ENCODE data around the gene ACP7. TPM values are rescaled to one million over a fixed set of nuclear protein-coding genes. Genes with fewer than 3 reads are reported as not detected.
A peak's percentile ranks its signal among the peaks of the same experiment; 100 is the strongest.

Gene ACP7
- polyA plus RNA-seq, 1 of the 3 experiments (the other 2 are of a cell fraction): 0.36 TPM

DNA sequence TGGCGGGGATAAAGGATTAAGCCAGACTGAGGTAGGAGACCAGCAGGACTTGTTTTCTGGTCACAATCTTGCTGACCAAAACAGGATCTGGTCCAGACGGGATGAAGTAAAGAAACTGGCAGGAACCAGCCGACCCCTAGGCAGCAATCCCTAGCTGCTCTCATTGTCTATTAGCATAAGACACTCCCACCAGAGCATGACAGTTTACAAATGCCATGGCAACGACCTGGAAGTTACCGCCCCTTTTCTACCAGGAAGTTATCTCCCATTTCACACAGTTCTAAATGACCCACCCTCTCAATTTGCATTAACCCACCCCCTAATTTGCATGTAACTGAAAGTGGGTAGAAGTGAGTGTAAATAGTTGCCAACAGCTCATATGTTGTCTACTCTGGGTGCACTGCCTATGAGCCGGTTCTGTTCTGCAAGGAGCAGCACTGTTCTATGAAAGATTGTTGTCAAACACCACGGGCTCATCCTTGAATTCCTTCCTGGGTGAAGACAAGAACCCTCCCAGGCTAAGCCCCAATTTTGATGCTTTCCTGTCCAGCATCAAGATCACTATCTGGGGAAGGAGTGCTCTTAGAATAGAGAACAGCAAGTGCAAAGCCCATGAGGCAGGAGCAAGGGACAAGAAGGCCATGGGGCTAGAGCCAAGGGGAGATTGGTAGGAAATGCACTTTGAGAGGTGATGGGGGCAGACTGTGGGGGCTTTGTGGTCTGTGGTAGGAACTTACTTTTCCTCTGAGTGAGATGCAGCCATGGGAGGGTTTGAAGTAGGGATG is 37.9 kb upstream of the ACP7 start:
- Histone ChIP-seq H3K4me3 (ENCODE audit: low read depth in 2 of 2, low read length in 1 of 2) (no peak overlapping the region), H3K9me2 (no peaks in the 10 kb centered on the region), H3K27ac (ENCODE audit: low read depth in 2 of 2, low read length in 1 of 2) (no peak overlapping the region), H3K27me3 (ENCODE audit: insufficient read depth) (no peaks in the 10 kb centered on the region), H3K4me1 (ENCODE audit: control insufficient read depth in 1 of 2, insufficient read depth in 2 of 2, low read depth in 1 of 2, low read length in 1 of 2) (no peaks in the 10 kb centered on the region), H3K9me3 (no peaks in the 10 kb centered on the region), H3K4me2 (no peak overlapping the region), H3K9ac (no peak overlapping the region), H2AFZ (ENCODE audit: low read depth) (no peak overlapping the region), H4K20me1 (ENCODE audit: insufficient read depth) (no peaks in the 10 kb centered on the region), H3K79me2 (ENCODE audit: insufficient read depth) (no peaks in the 10 kb centered on the region), H3F3A (replicated peaks; ENCODE audit: insufficient read depth) (no peaks in the 10 kb centered on the region), H3K36me3 (replicated peaks in 1 of 2; ENCODE audit: control insufficient read depth in 1 of 2, insufficient read depth in 2 of 2, low read length in 1 of 2) (no peaks in the 10 kb centered on the region)
- 46% methylated on average over 7 of the region's 7 CpGs for WGBS (ENCODE audit: low lambda C conversion rate)
- no peak for DNase-seq
- POLR2A ChIA-PET: no interaction called here
- CTCF ChIA-PET: interaction anchor here (1.4 kb wide), 1 partner anchor 282 kb away, joined by 4 read pairs; no protein-coding TSS in a partner anchor
- TF ChIP-seq, protein P1, sequence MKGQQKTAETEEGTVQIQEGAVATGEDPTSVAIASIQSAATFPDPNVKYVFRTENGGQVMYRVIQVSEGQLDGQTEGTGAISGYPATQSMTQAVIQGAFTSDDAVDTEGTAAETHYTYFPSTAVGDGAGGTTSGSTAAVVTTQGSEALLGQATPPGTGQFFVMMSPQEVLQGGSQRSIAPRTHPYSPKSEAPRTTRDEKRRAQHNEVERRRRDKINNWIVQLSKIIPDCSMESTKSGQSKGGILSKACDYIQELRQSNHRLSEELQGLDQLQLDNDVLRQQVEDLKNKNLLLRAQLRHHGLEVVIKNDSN (IDR thresholded peaks at IDR 0.05; ENCODE audit: borderline replicate concordance, low read depth): no peak
- peak; percentile 75 for TF ChIP-seq GABPA (IDR thresholded peaks at IDR 0.05; ENCODE audit: low read depth)

DNA sequence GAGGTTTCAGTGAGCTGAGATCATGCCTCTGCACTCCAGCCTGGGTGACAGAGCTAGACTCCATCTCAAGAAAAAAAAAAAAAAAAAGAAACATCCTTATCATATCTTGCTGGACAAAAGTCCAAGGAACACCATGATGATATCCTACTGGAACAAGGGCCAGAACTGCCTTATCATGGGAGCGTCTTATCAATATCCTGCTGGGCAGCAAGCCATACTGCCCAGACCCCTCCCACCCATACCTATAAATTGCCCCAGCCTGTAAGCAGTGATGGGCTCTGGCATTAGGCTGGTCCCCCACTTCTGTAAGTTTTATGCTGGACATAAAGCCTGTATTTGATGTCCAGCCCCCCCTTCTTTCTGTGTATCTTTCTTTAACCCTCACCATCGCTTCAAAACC is 37.1 kb upstream of the ACP7 start:
- 74% methylated on average over 2 of the region's 2 CpGs for WGBS (ENCODE audit: low lambda C conversion rate)
- DNase-seq: no peak
- H3K4me1 ChIP-seq (ENCODE audit: control insufficient read depth in 1 of 2, insufficient read depth in 2 of 2, low read depth in 1 of 2, low read length in 1 of 2): no peaks in the 10 kb centered on the region
- CTCF ChIA-PET: no interaction called here
- no peaks in the 10 kb centered on the region for H3K27me3 ChIP-seq (ENCODE audit: insufficient read depth)
- POLR2A ChIA-PET: no interaction called here
- no peak overlapping the region for H3K9ac ChIP-seq
- no peak overlapping the region for H2AFZ ChIP-seq (ENCODE audit: low read depth)
- H3K9me3 ChIP-seq: no peaks in the 10 kb centered on the region
- H3F3A ChIP-seq (replicated peaks; ENCODE audit: insufficient read depth): no peaks in the 10 kb centered on the region
- no peaks in the 10 kb centered on the region for H4K20me1 ChIP-seq (ENCODE audit: insufficient read depth)
- H3K4me3 ChIP-seq (ENCODE audit: low read depth in 2 of 2, low read length in 1 of 2): no peak overlapping the region
- no peaks in the 10 kb centered on the region for H3K79me2 ChIP-seq (ENCODE audit: insufficient read depth)
- no peak for TF ChIP-seq FOXJ3 (CRISPR knock-in tag; IDR thresholded peaks at IDR 0.05)
- no peak for TF ChIP-seq TEAD4 (IDR thresholded peaks at IDR 0.05; ENCODE audit: borderline replicate concordance, insufficient read depth)
- TF ChIP-seq, protein P2, sequence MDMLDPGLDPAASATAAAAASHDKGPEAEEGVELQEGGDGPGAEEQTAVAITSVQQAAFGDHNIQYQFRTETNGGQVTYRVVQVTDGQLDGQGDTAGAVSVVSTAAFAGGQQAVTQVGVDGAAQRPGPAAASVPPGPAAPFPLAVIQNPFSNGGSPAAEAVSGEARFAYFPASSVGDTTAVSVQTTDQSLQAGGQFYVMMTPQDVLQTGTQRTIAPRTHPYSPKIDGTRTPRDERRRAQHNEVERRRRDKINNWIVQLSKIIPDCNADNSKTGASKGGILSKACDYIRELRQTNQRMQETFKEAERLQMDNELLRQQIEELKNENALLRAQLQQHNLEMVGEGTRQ (IDR thresholded peaks at IDR 0.05; ENCODE audit: borderline replicate concordance, low read depth, low read length): no peak
- TF ChIP-seq POLR2AphosphoS5 (IDR thresholded peaks at IDR 0.05; ENCODE audit: low read depth, low read length): no peak
- TF ChIP-seq, protein P3, sequence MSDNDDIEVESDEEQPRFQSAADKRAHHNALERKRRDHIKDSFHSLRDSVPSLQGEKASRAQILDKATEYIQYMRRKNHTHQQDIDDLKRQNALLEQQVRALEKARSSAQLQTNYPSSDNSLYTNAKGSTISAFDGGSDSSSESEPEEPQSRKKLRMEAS (IDR thresholded peaks at IDR 0.05; ENCODE audit: low read depth): no peak
- TF ChIP-seq EP300 (IDR thresholded peaks at IDR 0.05; ENCODE audit: borderline replicate concordance in 1 of 2, low read depth in 1 of 2, low read length in 1 of 2): no peak
- TF ChIP-seq MEF2A (IDR thresholded peaks at IDR 0.05; ENCODE audit: borderline replicate concordance, low read depth): no peak
- TF ChIP-seq RXRA (IDR thresholded peaks at IDR 0.05; ENCODE audit: borderline replicate concordance, low read depth): no peak
- TF ChIP-seq NRF1 (IDR thresholded peaks at IDR 0.05; ENCODE audit: low read depth, low read length): no peak
- no peak for TF ChIP-seq SIN3A (IDR thresholded peaks at IDR 0.05; ENCODE audit: borderline replicate concordance, low read depth, low read length)
- no peak for TF ChIP-seq CHD2 (IDR thresholded peaks at IDR 0.05; ENCODE audit: low read length, partially characterized antibody)
- no peak for TF ChIP-seq RCOR1 (IDR thresholded peaks at IDR 0.05; ENCODE audit: low read length)
- TF ChIP-seq, protein P4, sequence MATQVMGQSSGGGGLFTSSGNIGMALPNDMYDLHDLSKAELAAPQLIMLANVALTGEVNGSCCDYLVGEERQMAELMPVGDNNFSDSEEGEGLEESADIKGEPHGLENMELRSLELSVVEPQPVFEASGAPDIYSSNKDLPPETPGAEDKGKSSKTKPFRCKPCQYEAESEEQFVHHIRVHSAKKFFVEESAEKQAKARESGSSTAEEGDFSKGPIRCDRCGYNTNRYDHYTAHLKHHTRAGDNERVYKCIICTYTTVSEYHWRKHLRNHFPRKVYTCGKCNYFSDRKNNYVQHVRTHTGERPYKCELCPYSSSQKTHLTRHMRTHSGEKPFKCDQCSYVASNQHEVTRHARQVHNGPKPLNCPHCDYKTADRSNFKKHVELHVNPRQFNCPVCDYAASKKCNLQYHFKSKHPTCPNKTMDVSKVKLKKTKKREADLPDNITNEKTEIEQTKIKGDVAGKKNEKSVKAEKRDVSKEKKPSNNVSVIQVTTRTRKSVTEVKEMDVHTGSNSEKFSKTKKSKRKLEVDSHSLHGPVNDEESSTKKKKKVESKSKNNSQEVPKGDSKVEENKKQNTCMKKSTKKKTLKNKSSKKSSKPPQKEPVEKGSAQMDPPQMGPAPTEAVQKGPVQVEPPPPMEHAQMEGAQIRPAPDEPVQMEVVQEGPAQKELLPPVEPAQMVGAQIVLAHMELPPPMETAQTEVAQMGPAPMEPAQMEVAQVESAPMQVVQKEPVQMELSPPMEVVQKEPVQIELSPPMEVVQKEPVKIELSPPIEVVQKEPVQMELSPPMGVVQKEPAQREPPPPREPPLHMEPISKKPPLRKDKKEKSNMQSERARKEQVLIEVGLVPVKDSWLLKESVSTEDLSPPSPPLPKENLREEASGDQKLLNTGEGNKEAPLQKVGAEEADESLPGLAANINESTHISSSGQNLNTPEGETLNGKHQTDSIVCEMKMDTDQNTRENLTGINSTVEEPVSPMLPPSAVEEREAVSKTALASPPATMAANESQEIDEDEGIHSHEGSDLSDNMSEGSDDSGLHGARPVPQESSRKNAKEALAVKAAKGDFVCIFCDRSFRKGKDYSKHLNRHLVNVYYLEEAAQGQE (IDR thresholded peaks at IDR 0.05; ENCODE audit: low read depth, low read length): no peak
- no peak for TF ChIP-seq FOXM1 (IDR thresholded peaks at IDR 0.05; ENCODE audit: low read depth)
- TF ChIP-seq SMC3 (IDR thresholded peaks at IDR 0.05; ENCODE audit: low read depth, low read length): no peak
- no peaks in the 10 kb centered on the region for H3K36me3 ChIP-seq (replicated peaks in 1 of 2; ENCODE audit: control insufficient read depth in 1 of 2, insufficient read depth in 2 of 2, low read length in 1 of 2)
- H3K4me2 ChIP-seq: no peak overlapping the region
- no peaks in the 10 kb centered on the region for H3K9me2 ChIP-seq
- H3K27ac ChIP-seq (ENCODE audit: low read depth in 2 of 2, low read length in 1 of 2): no peak overlapping the region
